DMS79 (cell line): ENCODE data around the gene FBXO2.
A peak's percentile ranks its signal among the peaks of the same experiment; 100 is the strongest.

Experiments used
- DNase-seq: peaks from one replicate; lab custom pipeline; 2025; lab: John Stamatoyannopoulos, UW

Gene FBXO2, protein sequence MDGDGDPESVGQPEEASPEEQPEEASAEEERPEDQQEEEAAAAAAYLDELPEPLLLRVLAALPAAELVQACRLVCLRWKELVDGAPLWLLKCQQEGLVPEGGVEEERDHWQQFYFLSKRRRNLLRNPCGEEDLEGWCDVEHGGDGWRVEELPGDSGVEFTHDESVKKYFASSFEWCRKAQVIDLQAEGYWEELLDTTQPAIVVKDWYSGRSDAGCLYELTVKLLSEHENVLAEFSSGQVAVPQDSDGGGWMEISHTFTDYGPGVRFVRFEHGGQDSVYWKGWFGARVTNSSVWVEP

DNA sequence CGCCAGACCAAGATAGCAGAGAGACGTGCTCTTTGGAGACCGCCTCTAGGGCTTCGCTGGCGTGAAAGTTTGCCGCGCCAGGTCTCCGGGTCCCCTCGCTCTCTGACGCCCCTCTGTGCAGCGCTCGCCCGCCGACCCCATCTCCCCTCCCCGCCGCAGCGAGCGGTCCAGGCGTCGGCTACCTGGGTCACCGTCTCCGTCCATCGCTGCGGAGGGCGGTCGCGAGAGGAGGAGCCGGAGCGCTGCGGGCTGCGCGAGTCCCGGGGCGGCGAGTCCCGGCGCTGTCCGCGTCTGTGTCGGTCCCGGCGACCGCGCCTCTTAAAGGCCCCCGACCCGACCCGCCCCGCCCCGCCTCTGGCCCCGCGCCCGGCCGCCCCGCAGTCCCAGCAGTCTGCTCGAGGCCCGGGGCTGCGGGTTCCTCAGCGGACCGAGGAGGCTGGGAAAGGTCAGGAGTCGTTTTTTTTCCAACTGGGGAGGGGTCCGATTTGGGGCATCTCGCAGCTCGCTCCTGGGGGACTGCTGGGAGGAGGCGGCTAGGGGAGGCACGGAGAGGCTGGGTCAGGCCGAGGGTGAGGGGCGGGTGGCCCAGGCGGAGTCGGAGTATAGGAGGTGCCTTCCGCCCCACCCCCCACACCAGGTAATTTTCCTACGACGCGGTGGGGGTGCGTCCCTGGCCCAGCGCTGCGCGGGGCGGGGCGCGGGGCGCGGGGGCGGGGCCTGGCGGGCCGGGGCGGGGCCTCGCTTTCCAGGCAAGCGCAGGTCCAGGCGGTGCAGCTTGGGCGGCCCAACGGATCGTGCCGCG is at the start of gene FBXO2, which contains the start of gene FBXO44:
Gene FBXO2, minus strand, starts transcription at position 293 of the 802 bp plus-strand sequence. Its CDS starts 89 bp downstream, at position 204.
Gene FBXO44, plus strand, starts transcription at position 741 of the 802 bp plus-strand sequence. CDS start 959 bp downstream, outside the sequence.
- no peak for DNase-seq

DNA sequence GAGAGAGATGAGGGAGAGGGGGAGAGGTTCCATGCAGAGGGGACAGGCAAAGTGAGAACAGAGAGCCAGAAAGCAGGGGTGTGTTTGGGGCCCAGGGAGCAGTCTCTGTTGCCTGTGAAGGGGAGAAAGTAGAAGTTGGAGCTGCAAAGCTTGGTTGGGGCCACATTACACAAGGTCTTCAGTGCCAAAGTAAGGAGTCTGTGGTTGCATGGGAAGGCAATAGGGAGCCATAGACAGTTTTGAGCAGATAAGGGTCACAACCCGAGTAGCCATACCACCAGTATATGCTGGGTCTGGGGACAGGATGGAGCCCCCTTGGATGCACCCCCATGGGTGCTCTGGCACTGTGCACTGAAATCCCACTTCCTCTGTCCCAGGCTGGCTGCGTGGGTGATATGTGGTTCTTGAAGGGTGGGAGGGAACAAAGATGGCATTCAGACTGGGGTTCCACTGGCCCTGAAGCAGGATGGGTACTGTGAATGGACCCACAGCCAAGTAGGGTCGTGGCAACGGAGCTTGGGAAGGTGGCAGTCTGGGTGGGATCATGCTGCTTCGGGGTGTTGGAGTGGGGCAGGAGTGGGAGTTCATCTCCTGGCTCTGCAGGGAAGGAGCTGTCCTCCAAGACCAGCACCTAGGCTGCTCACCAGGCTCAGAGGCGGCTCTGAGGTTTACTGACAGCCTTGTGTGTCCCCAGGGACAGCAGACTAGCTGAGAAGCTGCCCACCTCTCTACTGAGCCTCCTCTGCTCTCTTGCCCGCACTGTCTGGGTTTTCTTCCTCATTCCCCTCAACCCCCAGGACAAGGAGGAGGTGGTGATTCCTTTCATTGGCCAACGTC is 49.3 kb upstream of the FBXO2 start:
- no peak for DNase-seq

DNA sequence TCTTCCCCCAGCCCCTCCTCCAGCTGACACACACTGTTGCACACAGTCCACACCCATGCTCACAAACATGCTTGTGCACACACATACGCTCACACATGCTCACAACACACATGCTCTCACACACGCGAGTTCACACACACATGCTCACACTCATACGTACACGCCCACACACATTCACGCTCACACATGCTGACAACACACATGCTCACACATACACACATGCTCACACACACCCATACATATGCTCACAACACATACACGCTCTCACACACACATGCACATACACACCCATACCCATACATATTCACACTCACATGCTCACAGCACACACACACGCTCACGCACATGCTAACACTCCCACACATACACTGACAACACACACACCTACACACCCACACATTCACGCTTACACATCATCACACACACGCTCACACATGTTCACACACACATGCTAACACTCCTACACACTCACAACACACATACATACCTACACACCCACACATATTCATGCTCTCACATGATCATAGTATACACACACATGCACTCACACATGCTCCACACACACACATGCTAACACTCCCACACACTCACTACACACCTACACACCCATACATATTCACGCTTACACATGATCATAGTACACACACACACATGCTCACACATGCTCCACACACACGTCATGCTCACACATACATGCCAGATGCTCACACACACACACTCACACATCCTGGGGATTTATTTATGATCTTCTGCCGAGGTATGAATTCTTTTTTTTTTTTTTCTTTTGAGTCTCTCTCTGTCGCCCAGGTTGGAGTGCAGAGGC is 48.0 kb upstream of the FBXO2 start:
- DNase-seq: no peak

DNA sequence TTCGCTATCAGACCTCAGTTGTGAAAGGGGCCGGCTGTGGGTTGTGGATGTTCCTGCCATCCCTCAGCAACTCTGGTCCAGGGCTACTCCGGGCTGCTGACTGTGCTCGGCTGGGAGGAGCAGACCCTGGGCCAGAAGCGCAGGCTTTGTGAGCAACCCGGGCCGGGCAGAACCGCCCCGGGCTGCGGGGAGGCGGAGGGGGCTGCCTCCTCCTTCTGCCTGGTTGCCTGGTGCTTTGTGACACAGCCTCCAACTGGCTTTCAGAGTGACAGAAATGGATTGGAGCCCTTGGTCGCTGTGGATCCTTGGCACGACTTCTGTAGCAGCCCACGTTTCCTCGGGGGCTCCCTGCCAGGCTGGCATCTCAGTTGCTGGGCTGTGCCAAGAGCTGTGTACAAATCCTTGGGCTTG is 47.3 kb upstream of the FBXO2 start:
- DNase-seq: no peak

DNA sequence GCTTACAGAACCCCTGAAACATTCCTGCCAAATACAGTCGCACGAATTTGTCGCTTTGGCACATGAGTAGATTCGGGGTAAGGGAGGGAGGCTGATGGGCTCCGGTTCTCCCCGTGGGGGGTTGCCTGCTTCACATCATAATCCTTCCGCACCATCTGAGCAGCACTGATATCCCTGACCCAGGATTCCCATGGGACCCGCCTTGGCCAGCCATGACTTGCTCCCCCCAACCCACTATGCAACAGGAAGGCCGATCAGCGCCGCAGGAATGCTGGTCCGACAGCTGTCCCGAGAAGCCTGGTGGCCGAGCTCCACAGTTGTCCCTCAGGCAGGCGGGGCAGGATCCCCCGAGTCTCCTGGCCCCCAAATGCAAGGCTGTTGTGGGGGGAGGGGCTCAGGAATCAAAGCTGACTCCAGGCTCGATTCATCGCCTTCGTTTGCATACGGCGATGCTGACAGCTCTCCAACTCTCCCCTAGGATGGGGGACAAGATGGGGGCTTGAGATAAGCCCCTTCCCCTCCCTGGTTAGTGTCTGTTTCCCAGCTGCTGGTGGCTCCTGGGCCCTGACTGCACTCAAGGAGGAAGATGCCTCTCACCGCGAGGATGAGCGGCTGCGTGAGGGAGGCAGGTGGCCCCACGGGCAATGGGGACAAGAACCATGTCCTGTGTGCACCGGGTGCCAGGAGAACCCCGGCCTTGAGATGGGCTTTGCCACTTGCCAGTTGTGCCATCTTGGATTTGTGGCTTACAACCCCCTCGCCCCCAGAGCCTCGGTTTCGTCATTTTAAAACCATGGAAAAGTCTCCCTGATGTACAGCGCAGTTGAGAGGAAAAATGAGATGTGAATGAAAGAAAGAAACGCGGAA is 46.6 kb upstream of the FBXO2 start:
- DNase-seq: no peak

DNA sequence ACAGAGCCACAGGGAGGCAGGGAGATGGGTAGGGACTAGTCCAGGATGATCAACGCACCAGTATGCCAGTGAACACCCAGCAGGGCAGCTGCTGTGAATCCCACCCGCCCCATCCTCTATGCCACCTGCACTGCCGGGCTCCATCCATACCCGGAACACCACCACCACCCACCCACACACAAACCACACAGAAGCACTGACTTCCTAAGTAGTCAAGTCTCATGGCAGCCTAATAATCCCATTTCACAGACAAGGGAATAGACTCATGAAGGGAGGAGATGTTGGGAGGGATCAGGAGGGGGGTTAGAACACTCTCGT is 43.6 kb upstream of the FBXO2 start:
- no peak for DNase-seq

DNA sequence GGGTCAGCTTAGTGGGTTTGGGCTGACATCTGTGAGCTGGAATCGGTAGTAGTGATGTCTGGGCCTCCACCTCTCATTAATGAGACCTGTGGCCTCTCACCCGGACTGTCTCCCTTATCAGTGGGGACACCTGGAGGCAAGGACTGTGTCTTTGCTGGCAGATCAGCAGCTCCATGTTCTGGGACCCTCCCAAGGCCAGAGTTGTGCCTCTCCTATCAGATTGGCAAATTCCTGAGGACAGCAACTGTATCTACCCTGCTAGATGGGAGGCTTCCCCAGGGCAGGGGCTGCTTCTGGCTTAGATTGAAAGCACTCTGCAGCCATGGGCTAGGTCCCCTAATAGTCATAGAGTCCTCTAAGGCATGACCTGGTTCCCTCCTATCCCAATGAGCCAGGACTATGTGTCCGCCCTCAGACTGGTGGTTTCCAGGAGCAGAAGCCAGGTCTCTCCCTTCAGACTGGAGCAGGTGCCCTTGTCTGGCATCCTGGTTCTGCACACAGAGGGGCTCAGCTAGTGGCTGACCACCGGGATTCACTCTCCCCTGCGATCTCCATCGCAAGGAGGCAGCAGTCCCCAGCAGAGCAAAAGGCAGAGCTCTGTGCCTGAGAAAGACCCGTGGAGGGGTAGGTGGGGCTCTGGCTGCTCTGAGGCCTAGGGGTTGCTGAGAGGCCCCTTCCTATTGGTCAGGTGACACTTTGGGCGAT is 43.1 kb upstream of the FBXO2 start:
- DNase-seq: no peak

DNA sequence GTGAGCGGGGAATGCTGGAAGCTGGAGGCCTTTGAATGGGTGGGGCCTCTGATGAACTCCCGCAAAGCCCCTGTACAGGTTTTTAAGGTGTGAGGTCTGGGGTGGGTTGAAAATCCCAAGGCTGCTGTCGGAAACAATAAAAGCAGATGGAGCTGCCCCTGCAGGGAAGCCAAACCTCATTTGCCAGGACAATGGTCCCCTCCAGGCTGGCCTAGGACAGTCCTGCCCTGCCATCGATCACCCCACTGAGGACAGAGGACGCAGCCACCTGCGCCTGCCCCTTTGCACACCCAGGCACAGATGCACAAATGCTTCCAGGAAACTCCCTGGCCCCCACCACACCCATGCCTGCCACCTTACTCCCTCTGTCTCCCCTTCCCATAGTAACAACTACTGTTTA is 41.6 kb upstream of the FBXO2 start:
- DNase-seq: no peak

DNA sequence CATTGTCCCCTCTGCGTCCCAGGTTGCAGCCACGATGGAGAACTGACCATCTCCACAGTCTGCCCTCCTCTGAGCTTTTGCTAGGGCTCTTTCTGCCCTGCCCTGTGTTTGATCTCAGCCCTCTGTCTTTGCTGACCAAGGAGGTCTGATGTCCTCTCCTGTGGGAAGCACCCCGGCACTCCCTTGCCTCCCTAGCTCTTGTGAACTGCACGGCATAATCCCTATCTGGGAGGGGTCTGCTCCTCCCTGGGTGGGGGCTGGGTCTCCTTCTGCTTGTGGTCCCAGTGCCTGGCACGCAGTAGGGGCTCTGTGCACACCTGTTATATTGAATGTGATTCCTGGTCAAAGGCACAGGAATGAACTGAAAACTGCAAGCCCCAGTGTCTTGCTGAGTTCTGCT is 39.7 kb upstream of the FBXO2 start:
- no peak for DNase-seq

DNA sequence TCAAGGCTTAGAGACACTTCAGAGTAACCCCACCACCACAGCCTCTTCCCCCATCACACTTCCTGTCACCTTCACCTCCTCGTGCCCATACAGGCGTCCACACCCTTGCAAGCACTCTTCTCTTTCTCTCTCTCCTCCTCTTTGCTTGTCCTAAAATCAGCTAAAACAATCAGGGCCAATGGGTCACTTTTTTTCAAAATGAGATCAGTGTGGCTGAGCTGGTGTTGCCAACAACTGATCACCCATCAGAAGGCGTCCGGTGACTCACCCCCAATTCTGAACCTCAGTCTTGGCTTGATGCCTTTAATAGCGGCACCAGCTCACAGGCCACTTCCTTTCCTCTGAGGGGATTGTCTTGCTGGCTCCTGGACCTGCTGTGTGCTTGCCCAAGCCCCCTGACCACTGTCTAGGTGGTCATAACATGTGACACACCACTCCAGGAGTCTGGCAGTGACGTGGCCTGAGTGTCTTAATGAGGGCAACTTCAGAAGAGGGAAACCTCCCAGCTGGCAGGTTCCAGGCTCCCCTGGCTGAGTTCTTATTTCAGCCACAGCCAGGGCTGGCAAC is 38.9 kb upstream of the FBXO2 start:
- DNase-seq: no peak

DNA sequence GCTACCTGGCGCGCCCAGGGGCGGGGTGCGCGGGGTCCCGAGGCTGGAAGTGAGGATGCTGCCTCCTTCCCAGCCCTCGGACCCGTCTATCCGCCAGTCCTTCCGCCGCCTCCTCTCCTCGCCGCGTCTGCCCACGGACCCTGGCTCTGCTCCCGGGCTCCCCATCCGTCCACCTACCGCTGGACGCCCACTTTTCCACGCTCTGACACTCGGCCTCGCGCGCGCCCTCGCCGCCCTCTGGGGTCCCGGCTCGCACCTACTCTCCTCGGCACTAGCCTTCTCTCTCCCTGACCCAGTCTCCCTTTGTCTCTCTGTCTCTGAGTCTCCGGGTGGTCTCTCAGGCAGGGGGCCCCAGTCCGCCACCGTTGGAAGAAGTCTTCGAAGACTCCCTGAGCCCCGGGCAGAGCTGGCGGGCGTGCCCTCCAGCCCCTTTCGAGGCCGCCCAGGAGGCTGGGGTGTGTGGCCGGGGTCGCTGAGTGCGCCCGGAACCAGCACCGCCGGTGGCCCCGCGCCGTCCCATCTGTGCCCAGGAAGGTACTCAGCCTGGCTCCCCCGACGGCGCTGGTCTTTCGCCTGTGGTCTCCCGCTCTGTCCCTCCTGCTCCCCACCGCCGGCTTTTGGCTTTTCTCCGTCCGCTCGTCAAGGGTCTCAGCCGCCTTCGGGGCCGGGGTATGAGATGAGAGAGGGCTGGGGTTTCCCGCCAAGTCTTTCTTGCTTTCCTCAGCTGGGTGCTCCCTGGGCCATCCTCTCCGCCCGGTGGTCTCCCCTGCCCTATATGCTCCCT is 37.9 kb upstream of the FBXO2 start:
- no peak for DNase-seq

DNA sequence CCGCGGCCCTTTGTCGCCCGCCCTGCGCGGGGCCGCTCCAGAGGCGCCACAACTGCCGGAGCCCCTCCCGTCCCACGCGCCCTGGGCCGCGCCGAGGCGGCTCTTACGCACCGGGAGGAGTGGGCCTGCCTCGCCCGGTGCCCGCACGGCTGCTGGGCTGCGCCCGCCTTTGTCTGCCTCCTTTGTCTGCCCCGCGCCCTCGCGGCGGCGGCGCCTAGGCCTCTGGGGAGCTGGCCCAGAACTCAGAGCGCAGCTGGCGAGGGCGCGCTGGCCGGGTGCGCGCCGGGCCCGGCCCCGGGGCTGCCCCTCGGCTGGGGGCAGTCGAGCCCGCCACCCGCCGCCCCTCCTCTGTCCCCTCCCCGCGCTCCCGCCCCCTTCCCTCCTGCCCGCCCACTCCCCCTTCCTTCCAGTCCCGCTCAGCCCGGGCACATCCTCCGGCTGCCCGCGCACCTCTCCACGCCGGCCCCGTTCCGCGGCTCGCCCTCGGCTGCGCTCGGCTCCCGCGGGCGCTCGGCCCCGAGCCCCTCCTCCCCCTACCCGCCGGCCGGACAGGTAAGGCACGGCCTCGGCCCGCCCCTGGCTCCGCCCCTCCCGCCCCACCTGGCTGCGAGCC is 37.2 kb upstream of the FBXO2 start, which contains the start of gene DRAXIN:
Gene DRAXIN, plus strand, starts transcription at position 409 of the 613 bp plus-strand sequence. CDS start 14,549 bp downstream, outside the sequence.
- peak; percentile 58 for DNase-seq

DNA sequence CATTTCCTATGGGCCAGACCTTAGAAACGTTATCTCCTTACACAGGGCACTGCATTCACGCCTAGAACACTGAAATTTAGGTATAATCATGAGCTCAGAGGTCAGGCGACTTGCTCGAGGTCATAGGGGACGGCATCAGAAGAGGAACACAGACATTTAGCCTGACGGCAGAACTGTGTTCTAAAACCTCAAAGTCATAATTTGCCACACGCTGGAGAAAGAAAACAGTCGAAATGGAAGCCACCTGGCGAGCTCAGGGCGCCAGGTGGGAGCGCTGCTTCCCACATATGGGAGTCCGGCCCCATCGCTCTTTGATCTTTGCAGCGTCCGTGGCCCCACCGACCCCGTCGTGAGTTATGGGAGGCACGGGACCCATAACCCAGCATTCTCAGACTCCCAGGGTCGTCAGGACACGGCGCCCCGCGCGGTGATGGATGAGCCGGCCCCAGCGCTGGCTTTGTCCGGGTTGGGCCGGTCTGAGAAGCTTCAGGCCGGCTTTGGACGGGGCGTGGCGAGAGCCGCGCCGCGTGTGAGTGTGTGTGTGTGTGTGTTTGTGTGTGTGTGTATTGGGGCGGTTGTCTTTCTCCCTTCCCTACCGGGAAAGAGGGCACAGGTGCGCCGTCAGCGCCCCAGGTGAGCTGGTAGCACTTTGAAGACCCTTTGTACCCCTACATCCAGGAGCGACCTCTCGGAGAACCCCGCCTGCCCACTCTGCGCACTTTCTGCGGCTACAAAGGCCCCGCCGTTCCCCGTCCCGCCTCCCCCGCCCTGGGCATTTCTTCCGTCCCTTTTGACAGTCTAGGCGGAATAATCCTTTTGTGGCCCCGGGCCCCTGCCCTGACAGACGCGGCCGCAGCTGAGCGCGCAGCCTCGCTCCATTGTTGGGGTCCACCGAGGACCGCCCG is 36.4 kb upstream of the FBXO2 start:
- peak; percentile 47 for DNase-seq

DNA sequence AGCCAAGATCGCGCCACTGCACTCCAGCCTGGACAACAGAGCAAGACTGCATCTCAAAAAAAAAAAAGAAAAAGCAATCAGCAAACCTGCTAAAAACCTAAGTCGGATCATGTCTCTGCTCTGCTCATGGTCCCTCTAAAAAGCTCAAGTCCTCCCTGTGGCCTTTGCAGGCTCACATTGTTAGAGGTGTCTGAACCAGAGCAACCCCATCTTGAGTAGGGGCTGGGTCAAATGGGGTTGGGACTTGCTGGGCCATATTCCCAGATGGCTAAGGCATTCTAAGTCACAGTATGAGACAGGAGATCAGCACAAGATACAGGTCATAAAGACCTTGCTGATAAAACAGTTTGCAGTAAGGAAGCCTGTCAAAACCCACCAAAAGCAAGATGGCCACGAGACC is 34.3 kb upstream of the FBXO2 start:
- no peak for DNase-seq

DNA sequence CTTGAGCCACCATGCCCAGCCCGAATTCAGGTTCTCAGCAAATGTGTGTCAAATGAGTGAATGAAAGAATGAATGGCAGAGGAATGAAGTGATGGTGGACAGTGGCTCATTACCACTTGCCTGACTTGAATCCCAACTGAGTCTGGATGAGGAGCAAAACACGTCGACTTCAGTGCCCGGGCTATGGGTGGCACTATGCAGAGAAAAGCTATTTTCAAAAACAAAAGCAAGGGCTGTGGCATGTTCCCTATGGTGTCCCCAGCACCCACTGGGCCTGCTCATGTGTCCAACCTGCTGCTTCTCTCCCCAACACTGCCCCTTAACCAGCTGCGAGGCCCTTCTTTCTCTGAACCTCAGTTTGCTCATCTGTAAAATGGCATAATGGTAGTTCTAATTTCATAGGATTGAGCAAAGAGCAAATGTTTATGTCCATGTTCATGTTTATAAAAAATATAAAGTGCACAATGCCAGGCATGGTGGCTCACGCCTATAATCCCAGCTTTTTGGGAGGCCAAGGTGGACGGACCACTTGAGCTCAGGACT is 31.1 kb upstream of the FBXO2 start:
- no peak for DNase-seq

DNA sequence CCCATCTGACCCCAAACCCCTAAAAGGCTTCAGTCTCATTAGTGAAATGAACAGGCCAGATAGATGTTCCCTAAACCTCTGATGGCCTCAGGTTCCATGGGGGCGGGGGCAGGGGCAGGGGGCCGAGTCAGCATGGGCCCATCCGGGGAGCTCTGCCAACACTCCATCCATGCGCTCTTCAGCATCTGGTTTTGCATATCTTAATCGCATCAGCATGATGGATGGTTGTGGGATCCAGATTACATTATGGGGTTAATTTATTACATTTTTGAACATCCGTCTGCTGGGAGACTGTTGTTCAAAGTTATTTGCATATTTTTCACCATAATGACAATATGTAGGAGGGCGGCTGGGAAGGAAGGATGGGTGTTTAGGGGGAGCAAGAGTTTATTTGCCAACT is 29.8 kb upstream of the FBXO2 start:
- DNase-seq: no peak

DNA sequence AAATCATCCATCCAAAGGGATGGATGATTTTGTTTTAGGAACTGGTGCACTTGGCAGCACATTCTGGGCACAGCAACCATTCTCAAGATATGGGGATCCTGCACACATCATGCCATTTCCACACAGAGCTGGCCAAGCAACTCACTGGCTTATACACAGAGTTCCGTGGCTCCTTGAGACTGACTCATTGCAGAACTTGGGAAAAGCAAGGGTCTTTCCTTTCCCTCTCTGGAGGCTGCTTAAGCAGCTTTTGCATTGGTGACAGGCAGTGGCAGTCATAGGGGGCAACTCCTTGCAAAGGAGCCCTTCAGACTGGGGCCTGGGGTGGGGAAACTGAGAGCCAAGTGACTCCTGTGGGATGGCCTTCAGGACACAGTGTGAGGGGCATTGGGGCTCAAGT is 28.6 kb upstream of the FBXO2 start:
- no peak for DNase-seq
